IPS-18c (cell line): Measurements from ENCODE around the gene ECHDC3.

Experiments used
- H3K4me3 ChIP-seq: 2 replicates; pipeline ENCODE4 v1.7.0; 2013; ENCODE audit warnings: low read depth, mild to moderate bottlenecking, low read length, moderate library complexity; ENCODE audit not compliant: insufficient read depth
- H3K9me3 ChIP-seq: one replicate; pipeline ENCODE4 v1.6.1; 2013; ENCODE audit warnings: mild to moderate bottlenecking, low read length, moderate library complexity; ENCODE audit not compliant: control insufficient read depth, insufficient read depth

ECHDC3 gene

DNA sequence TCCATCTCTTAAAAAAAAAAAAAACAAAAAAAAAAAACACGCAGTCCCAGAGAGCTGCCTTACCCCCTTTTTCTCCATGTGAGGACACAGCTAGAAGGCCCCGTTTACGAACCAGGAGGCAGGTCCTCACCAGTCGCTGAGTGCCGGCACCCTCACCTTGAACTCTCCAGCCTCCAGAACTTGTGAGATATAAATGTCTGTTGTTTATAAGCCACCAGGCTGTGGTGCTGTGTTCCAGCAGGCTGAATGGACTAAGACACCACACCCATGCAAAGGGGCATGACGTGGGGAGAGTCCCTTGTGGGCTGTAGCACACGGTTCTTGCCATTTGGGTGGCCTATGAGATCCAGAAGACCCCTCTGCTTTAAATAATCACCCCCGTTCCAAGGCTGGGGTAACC lies 17.2 kb downstream of the ECHDC3 start:
- H3K9me3 ChIP-seq, result no peaks in the 10 kb centered on the region
- no peak overlapping the region for H3K4me3 ChIP-seq

DNA sequence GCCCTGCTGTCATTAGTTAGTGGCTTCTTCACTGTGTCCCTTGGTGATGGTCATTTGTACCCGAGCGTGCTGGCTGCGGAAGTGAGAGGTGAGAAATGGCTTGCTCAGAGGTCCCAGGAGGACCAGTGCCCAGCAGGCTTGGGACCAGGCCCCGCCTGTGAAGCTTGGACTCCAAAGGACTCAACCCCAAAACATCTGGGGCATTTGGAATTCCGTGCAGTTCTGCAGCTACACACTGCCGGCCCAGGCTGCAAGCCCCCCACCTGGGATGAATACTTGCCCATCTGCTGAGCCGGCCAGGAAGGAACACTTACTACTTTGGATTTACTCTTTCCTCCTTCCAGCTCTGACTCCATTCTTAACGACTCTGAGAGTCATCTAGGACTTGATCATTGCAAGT lies 18.0 kb downstream of the ECHDC3 start:
- no peaks in the 10 kb centered on the region for H3K9me3 ChIP-seq
- no peak overlapping the region for H3K4me3 ChIP-seq

DNA sequence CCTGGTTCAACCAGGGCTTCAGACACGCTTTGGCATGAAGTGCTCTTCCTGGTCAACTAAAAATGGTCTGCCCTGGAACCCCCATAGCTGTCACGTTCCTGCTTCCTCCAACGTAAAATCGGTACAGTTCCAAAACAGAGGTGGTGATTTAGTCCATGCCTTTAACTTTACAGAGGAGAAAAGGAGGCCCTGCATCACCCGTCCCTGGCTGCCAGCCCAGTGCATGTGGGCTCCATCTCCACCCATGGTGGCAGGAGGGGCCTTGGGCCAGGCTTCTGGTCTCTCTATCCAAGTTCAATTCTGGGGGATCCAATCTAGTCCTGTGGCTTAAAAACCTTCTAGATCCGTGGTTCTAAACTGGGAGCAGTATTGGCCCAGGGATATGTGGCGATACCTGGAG lies 18.7 kb downstream of the ECHDC3 start:
- H3K9me3 ChIP-seq, result no peaks in the 10 kb centered on the region
- H3K4me3 ChIP-seq, result no peak overlapping the region

DNA sequence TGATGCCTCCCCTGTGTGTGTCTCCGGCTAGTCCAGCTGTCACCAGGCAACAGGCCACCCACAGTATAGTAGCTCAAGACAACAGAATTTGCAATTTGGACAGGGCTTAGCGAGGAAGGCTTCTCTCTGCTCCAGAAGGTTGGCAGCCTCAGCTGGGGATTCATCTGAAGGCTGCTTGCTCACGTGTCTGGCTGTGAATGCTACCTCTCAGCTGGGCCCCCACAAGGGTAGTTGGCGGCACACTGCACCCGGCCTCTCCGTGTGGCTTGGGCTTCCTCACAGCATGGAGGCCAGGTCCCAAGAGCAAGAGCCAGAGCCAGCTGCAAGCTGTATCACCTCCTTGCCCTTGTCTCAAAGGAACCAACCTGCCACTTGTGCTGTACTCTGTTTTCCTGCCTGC lies 19.2 kb downstream of the ECHDC3 start:
- no peaks in the 10 kb centered on the region for H3K9me3 ChIP-seq
- no peak overlapping the region for H3K4me3 ChIP-seq

DNA sequence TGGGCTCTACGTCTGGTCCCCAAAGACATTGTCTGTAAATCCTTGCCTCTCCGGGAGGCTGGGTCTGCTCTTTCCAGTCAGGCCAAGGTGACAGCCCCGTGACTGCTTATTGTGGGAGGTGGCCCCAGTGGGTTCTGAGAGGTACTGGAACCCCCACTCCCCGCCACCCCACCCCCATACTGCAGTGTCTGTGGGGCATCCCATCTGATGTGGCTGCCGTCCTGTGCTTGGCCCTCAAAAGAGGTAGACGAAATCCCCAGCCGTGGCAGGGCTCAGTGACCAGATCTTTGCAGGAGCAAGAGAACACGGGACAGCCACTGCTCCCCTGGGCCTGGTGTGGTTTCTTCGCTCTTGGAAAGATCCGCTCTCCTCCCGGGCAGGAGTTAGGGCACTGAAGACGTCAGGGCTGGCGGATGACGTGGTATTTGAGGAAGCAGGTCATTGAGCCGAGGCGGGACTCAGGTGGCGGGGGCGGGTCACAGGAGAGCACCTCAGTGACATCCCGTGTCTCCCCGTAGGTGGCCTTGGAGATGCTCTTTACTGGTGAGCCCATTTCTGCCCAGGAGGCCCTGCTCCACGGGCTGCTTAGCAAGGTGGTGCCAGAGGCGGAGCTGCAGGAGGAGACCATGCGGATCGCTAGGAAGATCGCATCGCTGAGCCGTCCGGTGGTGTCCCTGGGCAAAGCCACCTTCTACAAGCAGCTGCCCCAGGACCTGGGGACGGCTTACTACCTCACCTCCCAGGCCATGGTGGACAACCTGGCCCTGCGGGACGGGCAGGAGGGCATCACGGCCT lies 20.7 kb downstream of the ECHDC3 start:
- Histone ChIP-seq H3K9me3 (no peaks in the 10 kb centered on the region), H3K4me3 (no peak overlapping the region)

DNA sequence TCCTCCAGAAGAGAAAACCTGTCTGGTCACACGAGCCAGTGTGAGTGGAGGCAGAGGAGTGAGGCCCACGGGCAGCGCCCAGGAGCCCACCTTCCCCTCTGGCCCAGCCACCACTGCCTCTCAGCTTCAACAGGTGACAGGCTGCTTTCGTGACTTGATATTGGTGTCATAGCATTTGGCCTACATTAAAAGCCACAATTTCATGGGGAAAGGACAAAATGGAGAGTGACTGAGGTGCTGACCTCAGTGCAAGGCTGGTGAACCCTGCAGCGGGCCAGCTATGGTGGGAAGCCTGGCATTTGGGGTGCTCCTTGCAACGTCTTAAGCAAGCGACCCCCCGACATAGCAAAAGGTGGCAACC lies 21.3 kb downstream of the ECHDC3 start:
- Histone ChIP-seq H3K4me3 (no peak overlapping the region), H3K9me3 (no peaks in the 10 kb centered on the region)

DNA sequence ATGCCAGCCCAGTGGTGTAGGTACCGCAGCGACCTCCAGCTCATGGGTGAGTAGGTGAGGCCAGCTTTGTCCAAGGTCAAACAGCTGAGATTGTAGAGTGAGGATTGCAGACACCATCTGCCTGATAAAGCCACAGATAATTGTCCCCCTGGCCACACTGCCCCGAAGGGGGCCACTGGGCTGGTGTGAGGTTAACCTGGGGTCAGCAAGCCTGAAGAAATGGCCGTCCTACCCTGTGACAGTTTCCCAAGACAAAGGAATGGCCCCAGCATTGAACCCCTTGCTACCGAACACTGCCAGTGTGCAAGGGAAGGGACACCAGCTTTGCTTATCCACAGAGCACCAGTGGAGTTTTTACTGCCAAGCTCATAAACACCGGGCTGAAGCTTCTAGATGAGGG lies 23.0 kb downstream of the ECHDC3 start:
- H3K4me3 ChIP-seq, result no peak overlapping the region

DNA sequence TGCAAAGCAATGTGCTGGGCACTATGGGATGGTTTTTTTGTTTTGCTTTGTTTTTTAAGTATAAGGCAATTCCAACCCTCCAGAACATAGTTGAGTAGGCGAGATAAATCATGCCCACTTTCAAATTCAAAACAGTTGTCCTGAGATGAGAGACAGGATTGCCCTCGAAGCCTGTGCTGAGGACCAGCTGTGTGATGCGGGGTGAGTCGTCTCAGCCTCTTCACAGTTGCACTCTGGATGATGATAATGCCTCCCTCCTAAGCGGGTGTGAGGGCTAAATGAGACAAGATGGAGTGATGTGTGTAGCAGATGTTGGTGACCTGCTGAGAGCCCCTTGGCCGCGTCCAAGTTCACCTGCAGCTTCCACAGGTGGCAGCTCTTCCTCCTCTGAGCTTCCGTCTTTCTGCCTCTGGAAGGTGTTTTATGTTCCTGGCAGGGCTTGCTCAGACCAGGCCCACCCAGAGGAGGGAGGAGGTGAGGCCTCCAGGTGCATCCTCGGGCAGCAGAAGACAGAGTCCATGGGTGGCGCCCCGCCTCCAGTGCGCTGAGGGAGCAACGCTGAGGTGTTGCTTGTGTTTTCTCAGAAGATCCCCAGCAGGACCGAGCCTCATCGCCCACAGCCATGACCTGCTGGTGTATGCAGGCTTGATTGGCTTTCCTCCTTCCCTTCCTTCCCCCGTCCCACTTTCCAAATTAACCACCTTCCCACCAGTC lies 30.6 kb downstream of the ECHDC3 start:
- Histone ChIP-seq H3K9me3 (no peaks in the 10 kb centered on the region), H3K4me3 (no peak overlapping the region)

More for the DNA sequence above, 23.0 kb downstream of the ECHDC3 start:
- H3K9me3 ChIP-seq, result no peaks in the 10 kb centered on the region

DNA sequence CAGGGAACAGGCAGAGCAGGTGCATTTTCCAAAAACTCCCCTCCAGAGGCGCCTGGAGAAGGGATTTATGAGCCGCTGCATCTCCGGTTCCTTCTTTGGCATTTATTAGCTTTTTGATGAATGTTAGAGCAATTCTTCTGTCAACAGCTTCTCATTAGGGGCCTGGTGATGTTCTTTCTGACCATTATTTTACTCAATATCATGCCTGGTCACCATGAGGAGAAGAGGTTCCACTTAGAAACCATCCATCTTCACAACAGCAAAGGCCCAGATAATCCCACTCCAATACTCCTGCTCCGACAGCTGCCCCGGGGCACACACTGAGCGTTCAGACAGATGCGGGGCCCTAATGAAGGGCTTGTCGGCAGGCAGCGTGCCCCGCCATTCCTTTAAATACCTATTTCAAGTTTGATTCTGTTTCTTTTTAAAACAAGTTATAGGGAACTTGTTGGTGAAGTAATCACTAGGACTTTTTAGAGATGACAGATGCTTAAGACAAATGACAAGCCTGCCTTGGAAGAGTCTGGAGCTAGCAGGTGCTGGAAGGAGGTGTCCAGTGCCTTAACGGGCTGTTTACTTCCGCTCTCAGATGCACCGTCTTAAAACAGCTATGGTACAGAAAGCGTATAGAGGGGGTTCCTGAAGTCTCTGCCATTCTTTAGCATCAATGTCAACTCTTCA lies 31.7 kb downstream of the ECHDC3 start:
- Histone ChIP-seq H3K4me3 (no peak overlapping the region), H3K9me3 (no peaks in the 10 kb centered on the region)

DNA sequence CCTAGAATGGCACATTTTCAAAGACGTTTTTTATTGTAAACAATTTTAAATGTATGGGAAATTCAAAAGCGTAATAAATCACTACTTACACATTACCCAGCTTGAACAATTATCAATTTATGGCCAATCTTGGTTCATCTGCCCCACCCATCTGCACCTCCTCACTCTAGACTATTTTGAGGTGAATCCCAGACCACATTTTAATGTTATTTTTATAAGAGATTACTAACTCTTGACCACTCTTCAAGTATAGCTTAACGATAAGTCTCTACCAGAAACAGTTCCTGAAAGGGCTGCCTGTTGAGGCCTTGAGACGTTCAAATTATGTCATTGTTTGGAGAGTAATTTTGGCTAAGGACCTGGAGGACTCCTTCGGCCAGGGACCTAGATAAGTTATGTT lies 33.2 kb downstream of the ECHDC3 start:
- Histone ChIP-seq H3K9me3 (no peaks in the 10 kb centered on the region), H3K4me3 (no peak overlapping the region)

DNA sequence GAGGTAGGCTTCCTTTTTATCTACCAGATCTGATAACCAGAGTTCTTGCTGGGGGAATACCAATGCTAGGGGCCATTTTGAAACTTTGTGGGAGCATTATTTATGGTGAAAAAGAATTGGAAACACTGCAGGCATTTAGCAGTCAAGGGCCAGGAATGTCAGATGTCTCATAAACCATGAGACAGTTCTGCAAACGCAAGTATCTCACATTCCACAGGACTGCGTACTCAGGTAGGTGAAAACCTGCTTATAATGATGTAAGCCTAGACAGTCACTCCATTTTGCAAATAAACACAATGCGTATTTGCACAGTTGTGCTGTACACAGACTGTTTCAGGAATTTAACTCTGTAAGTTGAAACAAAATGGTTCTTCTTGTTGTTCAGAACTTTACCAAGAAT lies 33.9 kb downstream of the ECHDC3 start:
- peaks cover 4% of the 10 kb centered on the region for H3K9me3 ChIP-seq
- H3K4me3 ChIP-seq, result no peak overlapping the region

DNA sequence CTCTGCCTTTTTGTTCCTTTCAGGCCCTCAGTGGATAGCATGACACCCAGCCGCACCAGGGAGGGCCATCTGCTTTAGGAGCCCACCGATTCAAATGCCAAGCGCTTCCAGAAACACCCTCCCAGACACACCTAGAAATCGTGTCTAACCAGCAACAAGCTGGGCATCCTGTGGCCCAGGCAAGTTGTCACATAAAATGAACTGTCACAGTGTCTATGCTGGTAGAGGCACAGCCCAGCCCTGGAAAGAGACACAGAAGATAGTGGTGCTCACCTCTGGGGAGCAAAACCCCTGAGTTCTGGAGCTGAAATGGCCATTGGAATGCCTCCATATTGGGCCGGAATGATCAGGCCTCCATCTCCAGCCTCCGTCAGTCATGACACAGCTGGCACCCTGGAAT lies 38.9 kb downstream of the ECHDC3 start:
- H3K9me3 ChIP-seq, result peaks cover 4% of the 10 kb centered on the region
- no peak overlapping the region for H3K4me3 ChIP-seq

DNA sequence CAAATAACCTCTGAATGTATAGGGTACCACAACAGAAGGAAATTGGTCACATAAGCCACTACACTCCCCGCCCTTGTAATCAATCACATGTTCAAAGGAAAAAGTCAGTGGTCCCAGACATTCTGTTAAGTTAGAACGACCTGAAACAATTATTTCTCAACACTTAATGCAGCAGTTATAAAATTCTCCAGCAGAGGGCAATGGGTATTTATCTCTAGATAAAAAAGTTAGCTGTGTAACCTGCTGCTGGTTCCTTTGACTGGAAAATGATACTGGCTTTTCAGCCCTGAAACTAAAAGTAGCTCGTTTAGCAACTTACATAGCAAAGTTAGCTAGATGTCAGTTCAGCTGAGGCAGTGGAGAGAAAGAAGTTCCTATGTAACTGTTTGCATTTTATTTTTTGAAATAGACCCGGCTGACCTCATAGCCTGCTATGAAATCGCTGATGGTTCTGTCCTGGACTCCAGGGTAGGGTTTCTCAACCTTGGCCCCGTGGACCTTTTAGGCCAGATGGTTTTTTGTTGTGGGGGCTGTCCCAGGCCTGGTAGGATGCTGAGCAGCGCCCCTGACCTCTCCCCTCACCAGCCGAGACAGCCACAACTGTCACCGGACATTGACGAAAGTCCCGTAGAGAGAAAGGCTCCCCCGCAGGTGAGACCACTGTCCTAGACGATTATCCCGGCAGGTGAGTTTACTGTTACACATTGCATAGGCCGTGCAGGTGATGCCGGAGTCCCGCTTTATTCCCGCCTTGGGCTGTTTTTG lies 40.8 kb downstream of the ECHDC3 start:
- H3K4me3 ChIP-seq, result no peak overlapping the region
- H3K9me3 ChIP-seq, result peaks cover 4% of the 10 kb centered on the region

DNA sequence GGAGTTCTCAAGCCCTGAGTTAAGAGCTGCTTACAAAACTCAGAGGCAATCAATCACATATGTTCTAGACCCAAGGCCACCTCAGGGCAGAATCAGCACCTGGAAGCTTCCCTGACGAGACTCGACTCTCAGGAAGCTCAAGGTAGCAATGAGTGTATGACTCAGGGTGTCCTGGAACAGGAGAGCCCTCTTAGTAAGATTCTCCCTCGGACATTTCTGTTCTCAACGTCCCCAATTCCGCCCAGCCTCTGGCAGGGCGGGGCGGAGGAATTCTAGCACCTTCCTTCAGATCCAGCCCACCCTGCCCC lies 41.3 kb downstream of the ECHDC3 start:
- H3K9me3 ChIP-seq, result peaks cover 4% of the 10 kb centered on the region
- no peak overlapping the region for H3K4me3 ChIP-seq

DNA sequence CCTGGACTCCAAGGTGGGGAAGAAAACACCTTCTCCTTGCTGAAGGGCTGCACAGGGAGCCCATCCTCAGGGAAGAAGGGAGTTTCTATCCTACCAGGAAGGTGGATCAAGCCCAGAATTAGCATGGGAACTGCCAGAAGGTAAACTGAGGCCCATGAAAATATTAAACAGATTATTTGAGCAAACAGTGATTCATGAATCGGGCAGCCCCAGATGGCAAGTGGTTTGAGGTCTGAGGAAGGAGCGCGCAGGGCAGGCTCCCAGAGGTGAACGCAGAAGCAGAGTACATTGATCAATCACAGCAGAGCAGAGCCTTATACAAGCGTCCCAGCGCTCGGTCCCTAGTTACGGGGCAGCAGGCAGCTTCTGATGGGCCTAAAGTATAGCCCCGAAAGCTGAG lies 45.2 kb downstream of the ECHDC3 start:
- no peaks in the 10 kb centered on the region for H3K9me3 ChIP-seq

DNA sequence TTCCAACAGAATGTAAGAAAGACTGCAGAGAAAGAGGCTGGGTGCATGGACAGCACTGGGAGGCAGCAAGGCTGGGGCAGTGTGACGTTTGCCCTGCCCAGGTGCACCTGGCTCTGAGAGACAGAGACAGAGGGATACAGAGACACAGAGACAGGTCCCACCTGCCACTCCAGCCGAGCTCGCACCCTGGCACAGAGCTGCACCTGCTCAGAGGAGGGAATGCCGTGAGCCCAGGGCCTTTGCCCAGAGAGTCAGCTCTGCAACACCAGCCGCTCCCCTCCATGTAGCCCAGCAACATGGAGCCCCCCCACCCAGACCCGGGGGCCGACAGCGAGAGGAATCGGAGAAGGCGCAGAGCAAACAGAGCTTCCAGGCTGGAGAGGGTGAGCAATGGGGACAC lies 45.7 kb downstream of the ECHDC3 start:
- H3K9me3 ChIP-seq, result no peaks in the 10 kb centered on the region
- H3K4me3 ChIP-seq, result no peak overlapping the region

More for the DNA sequence above, 45.2 kb downstream of the ECHDC3 start:
- no peak overlapping the region for H3K4me3 ChIP-seq

DNA sequence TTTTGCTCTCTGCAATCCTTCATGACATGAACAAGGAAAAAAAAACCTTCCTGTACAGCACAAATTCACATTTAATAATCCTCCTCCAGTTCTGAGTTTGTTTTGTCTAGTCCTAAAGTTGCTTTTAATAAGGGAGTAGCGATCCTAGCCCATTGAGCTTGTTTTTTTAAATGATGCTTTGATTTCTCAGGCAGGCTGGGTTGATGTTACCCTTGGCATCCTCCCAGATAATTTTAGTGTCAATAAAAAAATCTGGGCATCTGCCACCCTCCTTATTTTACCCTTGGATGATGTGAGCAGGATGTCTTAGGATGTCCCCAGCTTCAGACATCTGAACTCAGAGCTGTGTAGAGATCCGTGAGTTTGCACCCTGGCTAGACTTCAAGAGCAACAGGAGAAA lies 47.1 kb downstream of the ECHDC3 start:
- no peaks in the 10 kb centered on the region for H3K9me3 ChIP-seq
- no peak overlapping the region for H3K4me3 ChIP-seq

DNA sequence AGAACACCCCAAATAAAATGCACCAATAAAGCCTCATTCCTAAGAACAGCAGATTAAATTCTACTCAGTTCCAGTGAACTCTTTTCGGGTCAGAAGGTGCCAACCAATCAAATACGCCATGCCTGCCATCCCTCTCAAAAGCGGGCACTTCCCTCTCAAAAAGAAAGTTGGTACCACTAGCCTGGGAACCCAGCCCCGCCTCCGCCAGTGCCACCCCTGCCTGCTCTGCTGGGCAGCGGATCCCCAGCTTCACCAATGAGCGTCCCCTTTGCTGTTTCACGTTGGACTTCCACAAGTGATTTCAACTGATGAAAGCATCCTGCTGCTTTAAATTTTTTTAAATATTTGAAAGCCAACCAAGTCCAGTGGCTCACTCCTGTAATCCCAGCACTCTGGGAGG lies 47.8 kb downstream of the ECHDC3 start:
- H3K4me3 ChIP-seq, result no peak overlapping the region
- H3K9me3 ChIP-seq, result no peaks in the 10 kb centered on the region
